OCI-LY7 (cell line): ENCODE data around the gene MFAP1. TPM values are rescaled to one million over a fixed set of nuclear protein-coding genes. Genes with fewer than 3 reads are reported as not detected.

Experiments
- BruUV-seq: library from RNA; stranded (reverse); fragments of 400-500 nt; replicated peaks from 2 replicates; lab custom pipeline; 2021; lab: Mats Ljungman, UMichigan
- CTCF ChIA-PET: fragments of 300-600 bp; sonication (Branson Sonifier 250); formaldehyde crosslinking; loops from one replicate; lab custom pipeline; 2022; ENCODE audit warnings: antibody characterized with exemption; ENCODE audit not compliant: unreplicated experiment; lab: Charles Lee
- POLR2A ChIA-PET: fragments of 300-600 bp; sonication (Branson Sonifier 250); formaldehyde crosslinking; loops from one replicate; lab custom pipeline; 2022; ENCODE audit warnings: antibody characterized with exemption; lab: Charles Lee
- DNase-seq: peaks from one replicate; pipeline ENCODE4 v3.0.0-alpha.2; 2015; ENCODE audit warnings: low spot score
- H2AFZ ChIP-seq: fragments of 200-600 bp; sonication (generic), shearing (Covaris generic); 2 replicates; pipeline ENCODE4 v1.6.1; 2014; ENCODE audit warnings: mild to moderate bottlenecking, antibody characterized with exemption, low read length, moderate library complexity
- H3K27ac ChIP-seq: fragments of 200-600 bp; sonication (generic); 2 replicates; pipeline ENCODE4 v1.5.1; 2014; ENCODE audit warnings: mixed run types, low read depth, mild to moderate bottlenecking, moderate library complexity, low read length, inconsistent platforms; ENCODE audit not compliant: poor library complexity, severe bottlenecking
- H3K36me3 ChIP-seq: fragments of 200-600 bp; sonication (generic); 2 replicates; pipeline ENCODE4 v1.6.1; 2014; ENCODE audit warnings: mild to moderate bottlenecking, antibody characterized with exemption, low read length, moderate library complexity, mixed read lengths; ENCODE audit not compliant: insufficient read depth
- H3K4me1 ChIP-seq: fragments of 200-600 bp; sonication (generic); 2 replicates; pipeline ENCODE4 v1.5.1; 2014; ENCODE audit warnings: mild to moderate bottlenecking, low read length; ENCODE audit not compliant: insufficient read depth, poor library complexity, severe bottlenecking
- H3K4me2 ChIP-seq: fragments of 200-600 bp; sonication (generic); 2 replicates; pipeline ENCODE4 v1.6.1; 2014; ENCODE audit warnings: mild to moderate bottlenecking, low read length
- H3K4me3 ChIP-seq: fragments of 200-600 bp; sonication (generic); 2 replicates; pipeline ENCODE4 v1.5.1; 2014; ENCODE audit warnings: mild to moderate bottlenecking, low read depth, low read length; ENCODE audit not compliant: poor library complexity, severe bottlenecking
- H3K79me2 ChIP-seq: fragments of 200-600 bp; sonication (generic); 2 replicates; pipeline ENCODE4 v1.6.1; 2016; ENCODE audit warnings: low read depth, mild to moderate bottlenecking, low read length, moderate library complexity, mixed read lengths; ENCODE audit not compliant: insufficient read depth
- H3K9me2 ChIP-seq: fragments of 200-600 bp; sonication (generic); 2 replicates; pipeline ENCODE4 v1.6.1; 2016; ENCODE audit warnings: mild to moderate bottlenecking, low read length, mixed read lengths; ENCODE audit not compliant: insufficient read depth
- H3K9me3 ChIP-seq: fragments of 200-600 bp; sonication (generic); 2 replicates; pipeline ENCODE4 v1.6.1; 2014; ENCODE audit warnings: mild to moderate bottlenecking, mixed run types, low read length, mixed read lengths
- H4K20me1 ChIP-seq: fragments of 200-600 bp; sonication (generic); 2 replicates; pipeline ENCODE4 v1.6.1; 2014; ENCODE audit warnings: mild to moderate bottlenecking, antibody characterized with exemption, low read length, moderate library complexity, mixed read lengths; ENCODE audit not compliant: insufficient read depth
- EZH2phosphoT487 ChIP-seq: fragments of 200-600 bp; sonication (generic); IDR thresholded peaks from 2 replicates; pipeline ENCODE4 v1.6.1; 2018; ENCODE audit warnings: low read depth, borderline replicate concordance, mild to moderate bottlenecking, mixed run types, antibody characterized with exemption, low read length, moderate library complexity, mixed read lengths
- intact Hi-C: fragments of 100-400 bp; cut with micrococcal nuclease; formaldehyde crosslinking; loops from one replicate; pipeline ENCODE4 v1.10.0; 2022; ENCODE audit not compliant: unreplicated experiment
- total RNA-seq, 2 experiments: library from RNA; depleted of rRNA in 1 of 2; stranded (reverse); fragments of >200 nt in 1 of 2; shearing (Covaris generic) in 1 of 2; gene quantifications; 2 replicates each; pipeline ENCODE4 v1.2.3, GENCODE V29; 2014 to 2022
- TF ChIP-seq, protein P1 (sequence below): fragments of 200-600 bp; sonication (generic); conservative IDR thresholded peaks from 2 replicates; pipeline ENCODE4 v1.5.1; 2014; ENCODE audit warnings: mild to moderate bottlenecking, antibody characterized with exemption, low read length, moderate library complexity, mixed read lengths

MFAP1 gene
- total RNA-seq, 2 experiments from 2014 or later, result 25.3 to 72.1 TPM

DNA sequence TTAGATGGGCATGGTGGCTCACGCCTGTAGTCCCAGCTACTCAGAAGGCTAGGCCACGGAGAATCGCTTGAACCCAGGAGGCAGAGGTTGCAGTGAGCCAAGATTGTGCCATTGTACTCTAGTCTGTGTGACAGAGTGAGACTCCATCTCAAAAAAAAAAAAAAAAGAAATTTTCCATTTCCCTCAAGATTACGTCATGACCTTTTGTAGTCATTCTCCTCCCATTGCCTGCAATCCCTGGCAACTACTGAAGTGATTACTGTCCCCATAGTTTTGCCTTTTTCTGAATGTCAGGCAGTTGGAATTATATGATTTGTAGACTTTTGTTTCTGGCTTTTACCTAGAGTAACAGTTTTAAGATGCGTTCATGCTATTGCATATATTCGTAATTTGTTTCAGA lies 30.3 kb upstream of the MFAP1 start:
- Histone ChIP-seq H3K27ac (no peak overlapping the region), H3K4me2 (no peak overlapping the region), H2AFZ (no peak overlapping the region), H4K20me1 (peaks cover 12% of the 10 kb centered on the region; the same call in 1 of the 2 replicates), H3K9me2 (no peaks in the 10 kb centered on the region), H3K79me2 (peaks cover 21% of the 10 kb centered on the region; the same call in 1 of the 2 replicates), H3K9me3 (no peaks in the 10 kb centered on the region), H3K4me3 (no peak overlapping the region), H3K4me1 (no peaks in the 10 kb centered on the region), H3K36me3 (peaks cover 98% of the 10 kb centered on the region)
- intact Hi-C loops, result no loop called here
- POLR2A ChIA-PET, result no interaction called here
- no peak for DNase-seq
- TF ChIP-seq, protein P1, sequence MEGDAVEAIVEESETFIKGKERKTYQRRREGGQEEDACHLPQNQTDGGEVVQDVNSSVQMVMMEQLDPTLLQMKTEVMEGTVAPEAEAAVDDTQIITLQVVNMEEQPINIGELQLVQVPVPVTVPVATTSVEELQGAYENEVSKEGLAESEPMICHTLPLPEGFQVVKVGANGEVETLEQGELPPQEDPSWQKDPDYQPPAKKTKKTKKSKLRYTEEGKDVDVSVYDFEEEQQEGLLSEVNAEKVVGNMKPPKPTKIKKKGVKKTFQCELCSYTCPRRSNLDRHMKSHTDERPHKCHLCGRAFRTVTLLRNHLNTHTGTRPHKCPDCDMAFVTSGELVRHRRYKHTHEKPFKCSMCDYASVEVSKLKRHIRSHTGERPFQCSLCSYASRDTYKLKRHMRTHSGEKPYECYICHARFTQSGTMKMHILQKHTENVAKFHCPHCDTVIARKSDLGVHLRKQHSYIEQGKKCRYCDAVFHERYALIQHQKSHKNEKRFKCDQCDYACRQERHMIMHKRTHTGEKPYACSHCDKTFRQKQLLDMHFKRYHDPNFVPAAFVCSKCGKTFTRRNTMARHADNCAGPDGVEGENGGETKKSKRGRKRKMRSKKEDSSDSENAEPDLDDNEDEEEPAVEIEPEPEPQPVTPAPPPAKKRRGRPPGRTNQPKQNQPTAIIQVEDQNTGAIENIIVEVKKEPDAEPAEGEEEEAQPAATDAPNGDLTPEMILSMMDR, result no peak
- TF ChIP-seq EZH2phosphoT487, result no peak
- CTCF ChIA-PET, result no interaction called here
- BruUV-seq, result no TSS peak

DNA sequence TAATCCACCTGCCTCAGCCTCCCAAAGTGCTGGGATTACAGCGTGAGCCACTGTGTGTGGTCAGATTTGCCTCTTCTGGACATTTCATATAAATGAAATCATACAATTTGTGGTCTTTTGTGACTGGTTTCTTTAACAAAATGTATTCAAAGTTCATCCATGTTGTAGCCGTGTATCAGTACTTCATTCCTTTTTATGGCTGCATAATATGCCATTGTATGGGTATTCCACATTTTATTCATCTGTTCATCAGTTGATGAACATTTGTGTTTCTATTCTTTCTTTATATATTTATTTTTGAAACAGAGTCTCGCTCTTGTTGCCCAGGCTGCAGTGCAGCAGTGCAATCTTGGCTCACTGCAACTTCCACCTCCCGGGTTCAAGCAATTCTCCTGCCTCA lies 28.1 kb upstream of the MFAP1 start:
- ChIA-PET CTCF (no interaction called here), POLR2A (no interaction called here)
- Histone ChIP-seq H3K4me1 (no peaks in the 10 kb centered on the region), H3K9me2 (no peaks in the 10 kb centered on the region), H3K79me2 (peaks cover 25% of the 10 kb centered on the region), H3K4me3 (no peak overlapping the region), H3K27ac (no peak overlapping the region), H2AFZ (no peak overlapping the region), H4K20me1 (peaks cover 5% of the 10 kb centered on the region; the same call in 1 of the 2 replicates), H3K4me2 (no peak overlapping the region), H3K36me3 (peaks cover 98% of the 10 kb centered on the region), H3K9me3 (no peaks in the 10 kb centered on the region)
- intact Hi-C loops, result no loop called here
- no TSS peak for BruUV-seq
- DNase-seq, result no peak
- no peak for TF ChIP-seq EZH2phosphoT487

DNA sequence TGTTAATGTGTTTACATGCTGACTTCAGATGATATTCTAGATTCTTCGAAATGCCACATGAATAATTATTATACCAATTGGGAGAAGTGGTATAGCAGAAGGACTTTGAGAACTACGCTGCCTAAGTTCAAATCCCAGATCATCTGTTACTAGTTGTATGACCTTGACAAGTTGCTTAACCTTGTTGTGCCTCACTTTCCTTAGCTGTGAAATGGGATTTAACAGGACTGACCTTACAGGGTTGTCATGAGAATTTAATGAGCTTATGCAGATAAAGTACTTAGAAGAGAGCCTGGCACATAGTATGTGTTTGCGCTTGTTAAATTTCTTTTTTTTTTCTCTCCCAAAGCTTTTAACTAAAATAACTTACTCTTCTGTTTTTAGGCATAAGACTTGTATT lies 26.8 kb upstream of the MFAP1 start:
- Histone ChIP-seq H3K9me2 (no peaks in the 10 kb centered on the region), H3K4me2 (no peak overlapping the region), H3K27ac (no peak overlapping the region), H3K79me2 (peaks cover 17% of the 10 kb centered on the region), H4K20me1 (peaks cover 5% of the 10 kb centered on the region; the same call in 1 of the 2 replicates), H3K4me1 (no peaks in the 10 kb centered on the region), H3K9me3 (no peaks in the 10 kb centered on the region), H2AFZ (no peak overlapping the region), H3K4me3 (no peak overlapping the region), H3K36me3 (peaks cover 98% of the 10 kb centered on the region)
- ChIA-PET POLR2A (interaction anchor here (0.6 to 1.2 kb wide), 3 partner anchors 9 to 18 kb away, joined by 5 to 6 read pairs (median 5); no protein-coding TSS in a partner anchor), CTCF (no interaction called here)
- intact Hi-C loops, result no loop called here
- BruUV-seq, result no TSS peak
- DNase-seq, result no peak
- no peak for TF ChIP-seq EZH2phosphoT487
- TF ChIP-seq, protein P1, result no peak
